K562 (cell line): ENCODE results near the gene LMLN. TPM values are rescaled to one million over a fixed set of nuclear protein-coding genes. Genes with fewer than 3 reads are reported as not detected.

ENCODE experiments used
- BHLHE40 ChIP-seq: IDR thresholded peaks from 2 replicates; pipeline ENCODE4 v1.6.1; 2011; ENCODE audit warnings: low read length, improper control_type of control experiment
- CREBBP ChIP-seq: IDR thresholded peaks from one replicate; pipeline ENCODE4 v1.6.1; 2012; ENCODE audit warnings: low read depth, mild to moderate bottlenecking, control low read depth, inconsistent platforms, low read length
- ETS1 ChIP-seq: conservative IDR thresholded peaks from 2 replicates; pipeline ENCODE4 v1.6.1; 2011; ENCODE audit warnings: low read depth, mild to moderate bottlenecking, low read length; ENCODE audit not compliant: control insufficient read depth
- FOXK1 ChIP-seq: sonication (generic); formaldehyde crosslinking; IDR thresholded peaks from 2 replicates; pipeline ENCODE4 v1.8.0; 2022; ENCODE audit warnings: missing genetic modification reagents, mild to moderate bottlenecking, borderline replicate concordance
- GATA2 ChIP-seq: sonication (generic); formaldehyde crosslinking; IDR thresholded peaks from 2 replicates; pipeline ENCODE4 v1.4.0; 2020; ENCODE audit warnings: mild to moderate bottlenecking, missing genetic modification reagents
- HOXB6 ChIP-seq: fragments of 250-450 bp; sonication (Bioruptor Pico); IDR thresholded peaks from 2 replicates; pipeline ENCODE4 v1.5.1; 2022; ENCODE audit warnings: mild to moderate bottlenecking, borderline replicate concordance
- HSF4 ChIP-seq: fragments of 250-450 bp; sonication (Bioruptor Pico); IDR thresholded peaks from 2 replicates; pipeline ENCODE4 v2.1.2; 2022; ENCODE audit warnings: mild to moderate bottlenecking, moderate library complexity, borderline replicate concordance
- KLF16 ChIP-seq: IDR thresholded peaks from 2 replicates; pipeline ENCODE4 v1.6.1; 2016; ENCODE audit warnings: antibody characterized with exemption
- MXI1 ChIP-seq: IDR thresholded peaks from 2 replicates; pipeline ENCODE4 v1.6.1; 2011; ENCODE audit warnings: low read depth, mild to moderate bottlenecking, improper control_type of control experiment, low read length
- NFATC3 ChIP-seq: fragments of 450-650 bp; IDR thresholded peaks from 2 replicates; pipeline ENCODE4 v1.6.1; 2017; ENCODE audit warnings: mild to moderate bottlenecking
- NR2C1 ChIP-seq, 2 experiments: fragments of 450-650 bp; IDR thresholded peaks; 2 replicates each; pipeline ENCODE4 v1.6.1; 2017; ENCODE audit warnings: mild to moderate bottlenecking in 2 of 2, antibody characterized with exemption in 1 of 2, inconsistent platforms in 1 of 2, missing compliant biosample characterization in 1 of 2, missing genetic modification characterization in 1 of 2
- PRDM10 ChIP-seq: fragments of 450-650 bp; IDR thresholded peaks from 2 replicates; pipeline ENCODE4 v1.6.1; 2018; ENCODE audit not compliant: partially characterized antibody
- SAP30 ChIP-seq: fragments of 200-600 bp; sonication (generic); IDR thresholded peaks from 2 replicates; pipeline ENCODE4 v1.6.1; 2012; ENCODE audit warnings: borderline replicate concordance, low read depth, mild to moderate bottlenecking, moderate library complexity, low read length, control low read depth, inconsistent platforms; ENCODE audit not compliant: insufficient read depth, poor library complexity, severe bottlenecking
- VEZF1 ChIP-seq: fragments of 200-800 bp; sonication (Bioruptor generic); IDR thresholded peaks from 2 replicates; pipeline ENCODE4 v1.6.1; 2017; ENCODE audit warnings: missing genetic modification characterization, missing compliant biosample characterization
- ZBTB8A ChIP-seq: fragments of 450-650 bp; IDR thresholded peaks from 2 replicates; pipeline ENCODE4 v1.6.1; 2018; ENCODE audit warnings: mild to moderate bottlenecking, moderate library complexity; ENCODE audit not compliant: partially characterized antibody
- ZNF511 ChIP-seq: sonication (generic); formaldehyde crosslinking; IDR thresholded peaks from 2 replicates; pipeline ENCODE4 v1.8.0; 2022; ENCODE audit warnings: mild to moderate bottlenecking, missing genetic modification reagents
- ZNF717 ChIP-seq: fragments of 250-450 bp; sonication (Bioruptor Pico); IDR thresholded peaks from 2 replicates; pipeline ENCODE4 v1.5.0; 2021
- polyA plus RNA-seq, 8 experiments: library from polyadenylated mRNA; depleted of rRNA in 4 of 8; stranded (reverse) in 5 of 8; unstranded in 3 of 8; fragments of >200 nt; fragmentation: Nextera tagmentation in 2 of 8; fragmentation: Illumina TruSeq in 1 of 8; extraction: Ambion mirVana in 2 of 8; extraction: Trizol in 1 of 8; gene quantifications; 2 replicates each; pipeline versions ENCODE4 v1.2.1 to v1.2.3, GENCODE V29; 2011 to 2014; ENCODE audit warnings: inconsistent platforms in 1 of 8, missing spikeins in 1 of 8
- total RNA-seq, 7 experiments: library from RNA; depleted of rRNA in 6 of 7; stranded (reverse); fragments of >200 nt in 6 of 7; fragmentation: Illumina TruSeq in 2 of 7; extraction: Trizol in 2 of 7; gene quantifications; 2 replicates each; pipeline versions ENCODE4 v1.2.1 to v1.2.3, GENCODE V29; 2011 to 2021; ENCODE audit warnings: low replicate concordance in 1 of 7

LMLN gene
- total and polyA plus RNA-seq, 9 of the 15 experiments (the other 6 are each of a cell fraction or from before 2014, with no cell fraction given) = 2.2 to 15.9 (median 6.9) TPM

GRCh38 chr3:197949778-197950676 is 10.0 kb upstream of the LMLN start, which contains the start of gene RPL35A (continued):
- TF ChIP-seq ZNF511 = peak; percentile 63; the same call in 1 of the 2 replicates
- TF ChIP-seq HOXB6 = no peak
- TF ChIP-seq ZBTB8A = peak; percentile 16
- TF ChIP-seq VEZF1 (CRISPR knock-in tag) = no peak
- no peak for TF ChIP-seq CREBBP
- no peak for TF ChIP-seq HSF4 (CRISPR knock-in tag)
- 0 out of 2 replicates have a peak, but pooled peaks have one; percentile 30 for TF ChIP-seq NFATC3
- peak; percentile 95 for TF ChIP-seq MXI1
- TF ChIP-seq SAP30 = peak; percentile 95
- peak; percentile 56; the same call in 1 of the 2 replicates for TF ChIP-seq NR2C1 (IDR thresholded peaks at IDR 0.05)
- TF ChIP-seq NR2C1 (tag; IDR thresholded peaks at IDR 0.05) = peak; percentile 37; the same call in 1 of the 2 replicates
- no peak for TF ChIP-seq FOXK1
- TF ChIP-seq GATA2 (CRISPR knock-in tag) = no peak
- no peak for TF ChIP-seq ETS1
- TF ChIP-seq KLF16 = no peak
- TF ChIP-seq BHLHE40 = peak; percentile 26
- no peak for TF ChIP-seq ZNF717
- TF ChIP-seq PRDM10 = no peak
